HG03280 (cell line): Measurements from ENCODE around the gene PHOX2A.

Experiments
- ATAC-seq: cut with Tn5 transposase; IDR thresholded peaks from one replicate; pipeline ENCODE4 v1.9.1; 2021; ENCODE audit warnings: mild to moderate bottlenecking, moderate library complexity; ENCODE audit not compliant: unreplicated experiment

The PHOX2A gene

GRCh38 chr11:72189455-72190250 lies 54.3 kb downstream of the PHOX2A start:
- no peak for ATAC-seq
